HUES48 (cell line): Measurements from ENCODE around the gene EID3.

Experiments
- H3K27ac ChIP-seq: one replicate; pipeline ENCODE4 v1.7.0; 2013; ENCODE audit warnings: low read depth, low read length, inconsistent platforms
- H3K27me3 ChIP-seq: 2 replicates; pipeline ENCODE4 v1.6.1; 2013; ENCODE audit warnings: mild to moderate bottlenecking, low read length; ENCODE audit not compliant: control insufficient read depth, insufficient read depth
- H3K36me3 ChIP-seq: 2 replicates; pipeline ENCODE4 v1.6.1; 2013; ENCODE audit warnings: low read length; ENCODE audit not compliant: control insufficient read depth, insufficient read depth
- H3K4me1 ChIP-seq: 2 replicates; pipeline ENCODE4 v1.6.1; 2013; ENCODE audit warnings: mild to moderate bottlenecking, low read length; ENCODE audit not compliant: control insufficient read depth, insufficient read depth
- H3K4me3 ChIP-seq: 2 replicates; pipeline ENCODE4 v1.5.1; 2013; ENCODE audit warnings: mild to moderate bottlenecking, low read depth, low read length
- H3K9ac ChIP-seq: 2 replicates; pipeline ENCODE4 v1.6.1; 2013; ENCODE audit warnings: mild to moderate bottlenecking, low read depth, low read length, moderate library complexity
- H3K9me3 ChIP-seq: 2 replicates; pipeline ENCODE4 v1.6.1; 2013; ENCODE audit warnings: low read length; ENCODE audit not compliant: control insufficient read depth, insufficient read depth

Gene EID3

DNA sequence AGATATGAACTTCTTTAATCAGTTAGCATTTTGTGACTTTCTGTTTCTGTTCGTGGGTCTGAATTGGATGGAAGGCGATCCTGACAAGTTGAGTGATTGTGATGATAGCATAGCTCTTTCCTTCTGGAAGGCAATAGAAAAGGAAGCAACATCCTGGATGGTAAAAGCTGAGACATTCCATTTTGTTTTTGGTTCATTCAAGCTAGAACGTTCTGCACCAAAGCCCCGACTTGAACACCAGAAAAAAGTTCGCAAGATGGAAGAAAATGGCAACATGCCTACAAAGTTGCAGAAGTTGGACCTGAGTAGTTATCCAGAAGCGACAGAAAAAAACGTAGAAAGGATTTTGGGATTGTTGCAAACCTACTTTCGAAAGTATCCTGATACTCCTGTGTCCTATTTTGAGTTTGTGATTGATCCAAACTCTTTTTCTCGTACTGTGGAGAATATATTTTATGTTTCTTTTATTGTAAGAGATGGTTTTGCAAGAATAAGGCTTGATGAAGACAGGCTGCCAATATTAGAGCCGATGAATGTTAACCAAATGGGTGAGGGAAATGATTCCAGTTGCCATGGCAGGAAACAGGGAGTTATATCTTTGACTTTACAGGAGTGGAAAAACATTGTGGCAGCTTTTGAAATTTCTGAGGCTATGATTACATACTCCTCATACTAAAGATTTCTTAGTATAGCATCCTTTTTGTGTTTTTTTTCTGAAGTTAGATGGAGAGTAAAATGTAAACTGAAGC lies 896 bp downstream of the EID3 start:
- Histone ChIP-seq H3K27ac (no peak overlapping the region), H3K9ac (no peak overlapping the region), H3K9me3 (no peaks in the 10 kb centered on the region), H3K27me3 (no peaks in the 10 kb centered on the region), H3K36me3 (peaks cover 26% of the 10 kb centered on the region), H3K4me3 (no peak overlapping the region), H3K4me1 (peaks cover 25% of the 10 kb centered on the region)

DNA sequence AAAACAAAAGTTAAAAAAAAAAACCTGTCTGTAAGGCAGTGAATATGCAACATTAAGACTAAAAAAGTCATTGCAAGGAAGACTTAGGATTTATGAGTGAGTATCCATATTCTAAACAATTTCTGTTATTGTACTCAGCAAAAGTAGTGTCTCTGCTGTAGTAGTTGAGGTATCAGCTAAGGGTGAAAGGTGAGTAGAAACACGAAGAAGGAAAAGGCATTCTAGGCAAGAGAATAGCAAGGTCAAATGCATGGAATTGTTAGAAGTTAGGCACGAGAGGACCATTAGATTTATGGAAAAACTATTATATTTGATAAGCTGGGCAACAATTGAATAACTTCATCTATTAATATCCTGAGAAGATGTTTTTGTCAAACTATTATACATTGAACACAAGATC lies 1.8 kb downstream of the EID3 start:
- Histone ChIP-seq H3K27ac (no peak overlapping the region), H3K36me3 (peaks cover 25% of the 10 kb centered on the region), H3K4me1 (peaks cover 25% of the 10 kb centered on the region), H3K27me3 (no peaks in the 10 kb centered on the region), H3K4me3 (no peak overlapping the region), H3K9ac (no peak overlapping the region), H3K9me3 (no peaks in the 10 kb centered on the region)

DNA sequence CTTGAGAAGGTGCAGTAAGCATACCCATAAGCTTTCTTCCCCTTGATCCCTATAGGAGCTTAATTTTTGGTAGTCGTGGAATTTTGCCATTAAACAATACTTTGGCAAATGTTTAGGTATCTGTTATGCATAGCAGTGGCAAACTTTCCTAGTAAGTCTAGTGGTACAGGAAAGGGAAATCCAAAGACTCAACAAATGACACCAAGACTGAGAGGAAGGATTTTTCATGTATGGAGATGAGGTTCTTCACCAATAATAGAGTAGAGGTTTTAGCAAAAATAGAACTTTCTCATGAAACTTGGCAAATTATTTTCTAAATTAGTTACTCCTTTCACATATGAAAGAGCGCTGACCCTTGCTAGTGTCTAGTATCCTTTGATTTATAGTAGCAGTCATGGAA lies 2.8 kb downstream of the EID3 start:
- Histone ChIP-seq H3K4me3 (no peak overlapping the region), H3K9ac (no peak overlapping the region), H3K27me3 (no peaks in the 10 kb centered on the region), H3K36me3 (peaks cover 35% of the 10 kb centered on the region), H3K27ac (no peak overlapping the region), H3K9me3 (no peaks in the 10 kb centered on the region), H3K4me1 (peaks cover 25% of the 10 kb centered on the region)

DNA sequence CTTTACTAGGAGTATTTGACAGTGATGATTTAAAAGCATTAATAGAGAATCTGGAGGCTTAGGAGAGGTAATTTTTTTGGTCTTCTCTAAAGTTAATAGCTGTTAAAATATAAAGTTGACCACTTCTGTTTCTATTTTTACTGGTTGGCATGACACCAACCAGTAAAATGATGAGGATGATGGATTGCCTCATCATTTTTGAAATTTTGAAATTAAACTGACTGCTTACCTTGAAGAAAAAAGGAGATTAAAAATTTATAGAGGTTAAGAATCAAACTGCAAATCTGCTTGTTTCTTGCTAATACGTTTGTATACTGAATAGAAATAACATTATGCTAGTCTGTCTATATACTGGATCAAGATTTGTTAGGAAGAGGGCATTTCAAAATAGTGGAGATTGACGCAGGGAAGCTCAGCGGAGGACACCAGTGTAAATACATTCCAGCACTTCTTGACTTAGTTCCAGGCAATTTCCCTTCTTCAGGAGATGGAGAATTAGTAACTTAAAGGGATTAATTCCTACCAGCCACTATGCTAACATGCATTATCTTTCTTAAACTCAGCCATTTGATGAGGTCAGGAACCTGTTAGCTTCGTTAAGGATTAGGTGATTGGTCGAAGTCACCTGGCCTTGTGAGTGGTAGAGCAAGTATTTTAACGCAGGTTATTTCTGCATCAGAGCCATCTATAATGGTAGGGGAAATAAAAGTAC lies 3.6 kb downstream of the EID3 start:
- Histone ChIP-seq H3K4me3 (no peak overlapping the region), H3K4me1 (peaks cover 22% of the 10 kb centered on the region), H3K9me3 (no peaks in the 10 kb centered on the region), H3K27ac (no peak overlapping the region), H3K27me3 (no peaks in the 10 kb centered on the region), H3K9ac (no peak overlapping the region), H3K36me3 (peaks cover 42% of the 10 kb centered on the region)

DNA sequence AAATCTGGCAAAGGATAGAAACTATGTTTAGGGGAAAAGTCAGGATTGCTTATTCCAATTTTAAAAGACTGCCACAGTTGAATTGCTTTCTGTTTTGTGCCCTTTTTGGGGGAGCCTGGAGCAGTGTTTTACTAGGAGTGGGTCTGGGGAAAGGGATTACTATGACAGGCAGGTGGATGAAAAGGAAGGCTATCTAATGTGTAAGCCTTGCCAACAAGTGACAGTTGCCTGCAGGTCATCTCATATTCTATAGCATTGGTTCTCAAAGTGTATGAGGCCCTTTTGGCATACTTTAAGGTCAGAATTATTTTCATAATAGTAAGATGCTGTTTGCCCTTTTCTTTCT lies 4.1 kb downstream of the EID3 start:
- H3K27me3 ChIP-seq, result no peaks in the 10 kb centered on the region
- peaks cover 47% of the 10 kb centered on the region for H3K36me3 ChIP-seq

DNA sequence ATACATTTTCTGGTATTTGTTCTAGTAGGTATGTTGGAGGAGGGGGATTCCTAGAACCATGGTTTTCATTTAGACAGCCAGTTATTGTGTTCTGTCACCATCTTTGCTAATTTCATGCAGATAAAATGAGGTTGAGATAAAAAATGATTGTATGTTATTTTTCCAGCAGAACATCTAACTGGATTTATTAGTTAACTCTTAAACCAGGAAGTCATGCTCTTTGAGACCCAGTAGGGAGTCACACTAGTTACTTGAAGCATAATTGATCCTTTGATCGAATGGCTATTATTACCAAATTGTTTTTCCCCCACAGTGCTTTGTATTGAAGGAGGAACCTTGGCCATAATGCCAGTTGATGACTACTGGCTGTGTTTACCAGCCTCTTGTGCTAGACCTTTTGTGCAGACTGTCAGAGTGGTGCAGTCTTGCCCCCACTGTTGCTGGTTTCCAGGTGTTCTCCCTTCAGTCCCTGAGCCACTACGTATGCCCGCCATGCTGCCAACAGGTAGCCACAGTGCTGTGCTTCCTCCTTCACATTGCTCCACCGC lies 6.0 kb downstream of the EID3 start:
- H3K9ac ChIP-seq, result no peak overlapping the region
- H3K4me1 ChIP-seq, result peaks cover 4% of the 10 kb centered on the region
- peaks cover 59% of the 10 kb centered on the region for H3K36me3 ChIP-seq
- H3K27ac ChIP-seq, result no peak overlapping the region
- no peaks in the 10 kb centered on the region for H3K27me3 ChIP-seq
- H3K9me3 ChIP-seq, result no peaks in the 10 kb centered on the region
- H3K4me3 ChIP-seq, result no peak overlapping the region

More for the DNA sequence above, 4.1 kb downstream of the EID3 start:
- H3K27ac ChIP-seq, result no peak overlapping the region
- no peak overlapping the region for H3K9ac ChIP-seq
- no peak overlapping the region for H3K4me3 ChIP-seq
- no peaks in the 10 kb centered on the region for H3K9me3 ChIP-seq
- H3K4me1 ChIP-seq, result peaks cover 20% of the 10 kb centered on the region

DNA sequence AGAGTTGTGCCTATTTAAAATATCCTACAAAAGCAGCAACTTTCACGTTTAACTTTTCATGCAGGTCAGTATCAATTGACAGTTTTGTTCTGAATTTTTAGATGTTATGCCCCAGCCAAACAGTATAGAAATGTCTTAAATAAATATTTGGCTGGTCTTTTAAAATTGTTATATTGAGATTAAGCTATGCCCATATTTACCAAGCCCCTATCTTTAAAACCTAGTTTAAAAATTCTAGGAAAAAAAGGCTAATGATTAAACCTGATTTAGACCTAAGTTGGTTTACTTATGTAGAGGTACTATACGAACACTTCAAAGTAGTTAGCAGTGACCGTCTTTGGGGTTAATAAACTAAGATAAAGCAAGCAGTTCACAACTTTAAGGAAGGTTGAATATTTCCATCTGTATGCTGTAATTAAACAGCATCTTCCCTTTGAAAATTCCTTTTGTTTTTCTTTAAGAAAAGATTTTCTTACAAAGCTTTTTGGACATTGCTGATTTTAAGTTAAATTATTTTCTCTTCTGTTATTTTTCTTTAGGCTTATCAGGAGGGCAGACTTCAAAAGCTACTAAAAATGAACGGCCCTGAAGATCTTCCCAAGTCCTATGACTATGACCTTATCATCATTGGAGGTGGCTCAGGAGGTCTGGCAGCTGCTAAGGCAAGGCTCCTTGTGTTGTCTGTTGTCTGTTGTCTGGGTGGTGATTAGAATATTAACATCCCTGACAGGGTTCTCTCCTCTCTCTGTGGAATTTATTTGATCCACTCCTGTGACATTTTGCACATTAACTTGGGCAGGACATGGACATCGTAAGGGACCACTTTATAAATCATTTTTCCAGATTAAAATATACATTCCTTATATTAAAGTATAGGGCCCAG lies 7.5 kb downstream of the EID3 start:
- Histone ChIP-seq H3K9me3 (no peaks in the 10 kb centered on the region), H3K27me3 (no peaks in the 10 kb centered on the region), H3K27ac (no peak overlapping the region), H3K4me3 (no peak overlapping the region), H3K9ac (no peak overlapping the region), H3K4me1 (peaks cover 4% of the 10 kb centered on the region), H3K36me3 (peaks cover 64% of the 10 kb centered on the region)

DNA sequence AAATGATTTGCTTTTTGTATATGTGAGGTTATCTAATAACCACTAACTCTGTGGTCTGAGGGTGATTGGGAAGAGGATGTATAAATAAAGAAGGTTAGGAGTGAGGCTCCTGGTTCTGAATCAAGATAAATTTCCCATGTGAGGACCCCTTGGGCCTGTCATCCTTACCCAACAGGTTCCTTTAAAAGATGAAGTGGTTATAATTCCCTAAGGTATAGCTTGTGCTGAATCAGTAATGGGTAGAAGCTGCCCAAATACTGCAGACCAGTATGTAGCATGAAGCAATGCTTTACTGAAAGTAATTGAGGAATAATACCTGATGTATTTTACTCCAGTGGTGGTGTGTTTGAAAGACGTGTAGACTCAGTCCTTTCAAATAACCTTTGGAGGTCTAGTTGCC lies 8.7 kb downstream of the EID3 start:
- H3K9ac ChIP-seq, result no peak overlapping the region
- no peak overlapping the region for H3K4me3 ChIP-seq
- no peaks in the 10 kb centered on the region for H3K9me3 ChIP-seq
- peaks cover 74% of the 10 kb centered on the region for H3K36me3 ChIP-seq
- H3K27me3 ChIP-seq, result no peaks in the 10 kb centered on the region
- no peak overlapping the region for H3K27ac ChIP-seq
- peaks cover 4% of the 10 kb centered on the region for H3K4me1 ChIP-seq

DNA sequence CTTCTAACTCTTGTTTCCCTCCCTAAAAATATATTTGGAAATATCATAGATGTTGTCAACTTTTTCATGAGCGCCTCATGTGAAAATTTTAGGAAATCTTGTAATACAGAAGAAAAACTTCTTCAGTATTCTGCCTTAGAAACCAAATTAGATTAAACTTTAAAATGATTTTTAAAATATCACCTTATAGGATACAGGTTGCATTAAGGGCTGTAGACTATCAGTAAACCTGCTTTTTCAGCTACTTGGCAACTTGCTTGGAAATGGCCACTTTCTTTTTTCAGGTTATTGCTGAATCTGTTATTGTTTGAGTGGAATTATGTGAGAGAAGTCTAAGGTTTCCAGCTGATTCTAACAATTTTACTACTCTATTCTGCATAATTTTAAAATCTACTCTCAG lies 9.1 kb downstream of the EID3 start:
- H3K36me3 ChIP-seq, result peaks cover 78% of the 10 kb centered on the region
- no peak overlapping the region for H3K27ac ChIP-seq

DNA sequence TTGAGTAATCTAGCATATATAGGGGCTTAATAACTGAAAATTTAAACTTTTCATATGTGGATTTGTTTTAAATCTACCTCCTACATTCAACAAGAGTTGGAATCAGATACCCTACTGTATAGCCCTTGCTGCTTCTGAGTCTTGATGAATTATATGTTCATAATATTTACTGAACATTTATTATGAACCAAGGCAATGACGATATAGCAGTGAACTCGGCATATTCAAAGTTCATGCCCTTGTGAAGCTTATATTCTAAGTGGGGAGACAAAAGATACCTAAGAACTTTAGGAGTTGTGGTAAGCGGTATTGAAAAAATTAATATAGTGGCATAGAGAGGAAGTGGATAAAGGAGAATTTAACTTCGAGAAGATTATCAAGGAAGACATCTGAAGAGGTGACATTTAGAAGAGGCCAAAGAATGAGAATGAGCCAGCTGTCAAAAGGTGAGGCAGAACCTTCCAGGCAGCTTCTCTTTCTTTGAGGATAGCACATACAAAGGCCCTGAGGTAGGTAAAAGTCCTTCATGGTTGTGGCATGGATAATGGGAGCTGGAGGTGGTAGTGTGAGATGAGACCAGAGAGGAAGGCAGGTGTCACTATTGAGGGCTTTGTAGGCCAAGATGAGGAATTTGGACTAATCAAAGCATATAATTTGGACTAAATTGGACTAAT lies 10.2 kb downstream of the EID3 start:
- H3K27ac ChIP-seq, result no peak overlapping the region

More for the DNA sequence above, 9.1 kb downstream of the EID3 start:
- Histone ChIP-seq H3K4me1 (no peaks in the 10 kb centered on the region), H3K9me3 (no peaks in the 10 kb centered on the region), H3K4me3 (no peak overlapping the region), H3K27me3 (no peaks in the 10 kb centered on the region), H3K9ac (no peak overlapping the region)

More for the DNA sequence above, 10.2 kb downstream of the EID3 start:
- Histone ChIP-seq H3K9me3 (no peaks in the 10 kb centered on the region), H3K36me3 (peaks cover 89% of the 10 kb centered on the region), H3K27me3 (no peaks in the 10 kb centered on the region), H3K4me1 (no peaks in the 10 kb centered on the region), H3K4me3 (no peak overlapping the region), H3K9ac (no peak overlapping the region)
